CD14-positive monocyte (primary cell): Measurements from ENCODE around the gene MSRB3. TPM values are rescaled to one million over a fixed set of nuclear protein-coding genes. Genes with fewer than 3 reads are reported as not detected.

Experiments used
- DNase-seq, 3 donors: peaks; one replicate each; pipeline ENCODE4 v3.0.0-alpha.2; 2011 to 2022
- H2AFZ ChIP-seq: 2 replicates; pipeline ENCODE4 v1.6.0; 2012; ENCODE audit warnings: mild to moderate bottlenecking, low read depth, low read length, inconsistent platforms; ENCODE audit not compliant: insufficient read depth, poor library complexity, severe bottlenecking
- H3K27ac ChIP-seq, 2 donors: 1 replicate in 1 of 2; 2 replicates in 1 of 2; pipeline ENCODE4 v1.5.1; 2012 to 2013; ENCODE audit warnings: low read length in 2 of 2, control low read depth in 1 of 2, inconsistent platforms in 1 of 2, low read depth in 1 of 2, mild to moderate bottlenecking in 1 of 2
- H3K27me3 ChIP-seq, 2 donors: one replicate each; pipeline versions ENCODE4 v1.6.0 to v1.6.1; 2011 to 2013; ENCODE audit warnings: low read length in 2 of 2; ENCODE audit not compliant: control insufficient read depth in 2 of 2, insufficient read depth in 2 of 2
- H3K36me3 ChIP-seq, 2 donors: replicated peaks in 1 of 2; 1 replicate in 1 of 2; 2 replicates in 1 of 2; pipeline versions ENCODE4 v1.5.1 to v1.6.1; 2012 to 2013; ENCODE audit warnings: low read length in 2 of 2, control low read depth in 1 of 2, inconsistent platforms in 1 of 2, mild to moderate bottlenecking in 1 of 2; ENCODE audit not compliant: insufficient read depth in 2 of 2, control insufficient read depth in 1 of 2
- H3K4me1 ChIP-seq, 2 donors: 1 replicate in 1 of 2; 2 replicates in 1 of 2; pipeline versions ENCODE4 v1.5.1 to v1.6.1; 2012 to 2013; ENCODE audit warnings: low read length in 2 of 2, control low read depth in 1 of 2, inconsistent platforms in 1 of 2, mild to moderate bottlenecking in 1 of 2, moderate library complexity in 1 of 2; ENCODE audit not compliant: insufficient read depth in 2 of 2, control insufficient read depth in 1 of 2
- H3K4me2 ChIP-seq: replicated peaks from 2 replicates; pipeline ENCODE3; 2012; ENCODE audit warnings: low read length, moderate library complexity, mild to moderate bottlenecking; ENCODE audit not compliant: poor library complexity, severe bottlenecking; ENCODE audit errors: extremely low read depth
- H3K4me3 ChIP-seq, 3 experiments: fragments of 200-600 bp in 1 of 3; sonication (generic) in 1 of 3; replicated peaks in 1 of 3; 1 replicate in 2 of 3; 2 replicates in 1 of 3; pipeline ENCODE4 v1.5.1; 2011 to 2013; ENCODE audit warnings: low read length in 3 of 3, mild to moderate bottlenecking in 3 of 3, control low read depth in 2 of 3, low read depth in 2 of 3, inconsistent platforms in 1 of 3, moderate library complexity in 1 of 3
- H3K79me2 ChIP-seq: 2 replicates; pipeline ENCODE4 v1.6.0; 2012; ENCODE audit warnings: mild to moderate bottlenecking, control low read depth, inconsistent platforms, low read length, moderate library complexity; ENCODE audit not compliant: insufficient read depth
- H3K9ac ChIP-seq: 2 replicates; pipeline ENCODE4 v1.6.0; 2017; ENCODE audit warnings: low read length, mild to moderate bottlenecking; ENCODE audit not compliant: insufficient read depth, poor library complexity, severe bottlenecking
- H3K9me3 ChIP-seq, 2 donors: replicated peaks in 1 of 2; 1 replicate in 1 of 2; 2 replicates in 1 of 2; pipeline versions ENCODE4 v1.5.1 to v1.6.1; 2012 to 2013; ENCODE audit warnings: low read length in 2 of 2, control low read depth in 1 of 2; ENCODE audit not compliant: control insufficient read depth in 1 of 2, insufficient read depth in 1 of 2
- H4K20me1 ChIP-seq: 2 replicates; pipeline ENCODE4 v1.6.0; 2012; ENCODE audit warnings: mild to moderate bottlenecking, low read length, control low read depth, moderate library complexity; ENCODE audit not compliant: insufficient read depth
- H3K27ac Mint-ChIP-seq, 7 donors: one replicate each; pipeline ENCODE4 v1.8.0; 2020; ENCODE audit warnings: mild to moderate bottlenecking in 7 of 7, mixed read lengths in 7 of 7, moderate library complexity in 6 of 7, inconsistent platforms in 2 of 7
- H3K27me3 Mint-ChIP-seq, 3 donors: one replicate each; pipeline ENCODE4 v1.8.0; 2021 to 2022; ENCODE audit warnings: low read depth in 3 of 3, mild to moderate bottlenecking in 3 of 3, mixed read lengths in 3 of 3, moderate library complexity in 3 of 3, inconsistent platforms in 1 of 3
- H3K36me3 Mint-ChIP-seq, 2 donors: one replicate each; pipeline ENCODE4 v1.8.0; 2020; ENCODE audit warnings: mixed read lengths in 2 of 2, inconsistent platforms in 1 of 2, mild to moderate bottlenecking in 1 of 2
- H3K4me1 Mint-ChIP-seq: one replicate; pipeline ENCODE4 v1.8.0; 2020; ENCODE audit warnings: mild to moderate bottlenecking, mixed read lengths
- H3K4me3 Mint-ChIP-seq, 2 donors: one replicate each; pipeline ENCODE4 v1.8.0; 2020; ENCODE audit warnings: mild to moderate bottlenecking in 2 of 2, mixed read lengths in 2 of 2, moderate library complexity in 1 of 2
- H3K9me3 Mint-ChIP-seq, 7 donors: one replicate each; pipeline ENCODE4 v1.8.0; 2020 to 2022; ENCODE audit warnings: mixed read lengths in 7 of 7, mild to moderate bottlenecking in 6 of 7, moderate library complexity in 6 of 7, inconsistent platforms in 2 of 7
- CTCF ChIP-seq: fragments of 200-600 bp; IDR thresholded peaks from one replicate; pipeline ENCODE4 v1.8.0; 2022; ENCODE audit warnings: antibody characterized with exemption, mild to moderate bottlenecking
- WGBS: methylation state at CpG from one replicate; pipeline ENCODE4 v1.1.5; 2013; ENCODE audit warnings: missing lambda C conversion rate; ENCODE audit not compliant: insufficient coverage; 5-methylcytosine and 5-hydroxymethylcytosine counted together
- intact Hi-C, 2 donors: fragments of 100-400 bp; cut with micrococcal nuclease; formaldehyde crosslinking; loops; one replicate each; pipeline versions ENCODE4 v1.15.0 to v1.15.1; 2023
- polyA plus RNA-seq, 3 donors: library from polyadenylated mRNA; depleted of rRNA in 1 of 3; unstranded in 2 of 3; stranded (reverse) in 1 of 3; fragments of 300-500 nt in 2 of 3; fragments of >200 nt in 1 of 3; fragmentation: Illumina TruSeq in 2 of 3; gene quantifications; 1 replicate in 2 of 3; 2 replicates in 1 of 3; pipeline ENCODE4 v1.2.3, GENCODE V29; 2012 to 2021

MSRB3 gene
- polyA plus RNA-seq, 3 donors, result 0.25 to 1.1 (median 1.0) TPM

- Mint-ChIP-seq H3K4me3 (no peak overlapping the region), H3K9me3 (no peaks in the 10 kb centered on the region), H3K36me3 (no peaks in the 10 kb centered on the region), H3K4me1 (peaks cover 16% of the 10 kb centered on the region), H3K27me3 (peaks cover 0 to 8% (median 6%) of the 10 kb centered on the region in 3 donors), H3K27ac (no peak overlapping the region)
- Histone ChIP-seq H3K79me2 (no peaks in the 10 kb centered on the region), H3K4me1 (no peaks in the 10 kb centered on the region), H3K27me3 (no peaks in the 10 kb centered on the region), H3K9ac (no peak overlapping the region), H2AFZ (no peak overlapping the region), H3K4me2 (no peak overlapping the region), H3K9me3 (no peaks in the 10 kb centered on the region), H3K4me3 (no peak overlapping the region), H4K20me1 (no peaks in the 10 kb centered on the region), H3K27ac (no peak overlapping the region), H3K36me3 (no peaks in the 10 kb centered on the region)
- no peak for DNase-seq
- TF ChIP-seq CTCF, result no peak
- 93% methylated on average over 5 of the region's 7 CpGs for WGBS
- intact Hi-C loops, result no loop called here
Observed at GRCh38 chr12:65499167-65499566, 220.7 kb downstream of the MSRB3 start.

- Mint-ChIP-seq H3K4me1 (peaks cover 12% of the 10 kb centered on the region), H3K36me3 (no peaks in the 10 kb centered on the region), H3K9me3 (no peaks in the 10 kb centered on the region), H3K4me3 (no peak overlapping the region), H3K27ac (no peak overlapping the region), H3K27me3 (peaks cover 0 to 8% (median 6%) of the 10 kb centered on the region in 3 donors)
- no peaks in the 10 kb centered on the region for H3K4me1 ChIP-seq
- intact Hi-C loops, result no loop called here
- H3K79me2 ChIP-seq, result no peaks in the 10 kb centered on the region
- H3K36me3 ChIP-seq, result no peaks in the 10 kb centered on the region
- H3K4me3 ChIP-seq, result no peak overlapping the region
- H3K9me3 ChIP-seq, result no peaks in the 10 kb centered on the region
- H3K4me2 ChIP-seq, result no peak overlapping the region
- no peak overlapping the region for H3K9ac ChIP-seq
- no peak for TF ChIP-seq CTCF
- H3K27me3 ChIP-seq, result no peaks in the 10 kb centered on the region
- H2AFZ ChIP-seq, result no peak overlapping the region
- 40% methylated on average over 2 of the region's 7 CpGs for WGBS
- H4K20me1 ChIP-seq, result no peaks in the 10 kb centered on the region
- no peak overlapping the region for H3K27ac ChIP-seq
- DNase-seq, result peak in 1 of 3 donors; percentile 7
Observed at GRCh38 chr12:65500091-65500900, 221.8 kb downstream of the MSRB3 start.
